Caco-2 (cell line): ENCODE measurements around the gene GBP5. TPM values are rescaled to one million over a fixed set of nuclear protein-coding genes. Genes with fewer than 3 reads are reported as not detected.

ENCODE experiments used
- BruUV-seq: library from RNA; stranded (reverse); fragments of 400-500 nt; replicated peaks from 2 replicates; lab custom pipeline; 2021; lab: Mats Ljungman, UMichigan
- CTCF ChIA-PET: fragments of 300-600 bp; sonication (Branson Sonifier 250); formaldehyde crosslinking; loops from one replicate; lab custom pipeline; 2022; ENCODE audit warnings: antibody characterized with exemption; lab: Charles Lee
- POLR2A ChIA-PET: fragments of 300-600 bp; sonication (Branson Sonifier 250); formaldehyde crosslinking; loops from one replicate; lab custom pipeline; 2022; ENCODE audit warnings: antibody characterized with exemption; lab: Charles Lee
- DNase-seq, 2 experiments: peaks; one replicate each; pipeline versions ENCODE4 v3.0.0 to v3.0.0-alpha.2; 2020 to 2022
- H3K27me3 ChIP-seq: replicated peaks from 2 replicates; pipeline ENCODE4 v1.6.0; 2011; ENCODE audit warnings: low read length; ENCODE audit not compliant: control insufficient read depth, insufficient read depth
- H3K36me3 ChIP-seq: 2 replicates; pipeline ENCODE4 v1.5.1; 2011; ENCODE audit warnings: low read length; ENCODE audit not compliant: control insufficient read depth, insufficient read depth
- H3K4me1 ChIP-seq: fragments of 250-450 bp; sonication (Bioruptor Pico); 2 replicates; pipeline ENCODE4 v1.5.1; 2020; ENCODE audit warnings: mild to moderate bottlenecking
- H3K4me3 ChIP-seq: 2 replicates; pipeline ENCODE4 v1.5.1; 2011; ENCODE audit warnings: low read depth, mild to moderate bottlenecking, control low read depth, low read length
- H3K9me3 ChIP-seq: fragments of 250-450 bp; sonication (Bioruptor Pico); 2 replicates; pipeline ENCODE4 v1.5.1; 2020; ENCODE audit warnings: mild to moderate bottlenecking, moderate library complexity
- H3K27ac Mint-ChIP-seq: one replicate; pipeline ENCODE4 v1.8.0; 2022; ENCODE audit warnings: mixed read lengths; ENCODE audit not compliant: unreplicated experiment
- H3K27me3 Mint-ChIP-seq: one replicate; pipeline ENCODE4 v1.8.0; 2022; ENCODE audit warnings: mixed read lengths; ENCODE audit not compliant: insufficient read depth, unreplicated experiment
- H3K36me3 Mint-ChIP-seq: one replicate; pipeline ENCODE4 v1.8.0; 2022; ENCODE audit warnings: mild to moderate bottlenecking, mixed read lengths; ENCODE audit not compliant: insufficient read depth, unreplicated experiment
- H3K4me1 Mint-ChIP-seq: one replicate; pipeline ENCODE4 v1.8.0; 2022; ENCODE audit warnings: low read depth, mixed read lengths; ENCODE audit not compliant: unreplicated experiment
- H3K4me3 Mint-ChIP-seq: one replicate; pipeline ENCODE4 v1.8.0; 2022; ENCODE audit warnings: mild to moderate bottlenecking, moderate library complexity, mixed read lengths; ENCODE audit not compliant: unreplicated experiment
- H3K9me3 Mint-ChIP-seq: one replicate; pipeline ENCODE4 v1.8.0; 2022; ENCODE audit warnings: mixed read lengths; ENCODE audit not compliant: unreplicated experiment
- intact Hi-C: fragments of 100-400 bp; cut with micrococcal nuclease; formaldehyde crosslinking; loops from one replicate; pipeline ENCODE4 v1.10.0; 2022; ENCODE audit not compliant: unreplicated experiment
- total RNA-seq: library from RNA; stranded (reverse); gene quantifications from 2 replicates; pipeline ENCODE4 v1.2.3, GENCODE V29; 2022
- TF ChIP-seq, protein P1 (sequence below), 2 experiments: fragments of 200-600 bp in 1 of 2; IDR thresholded peaks; 1 replicate in 1 of 2; 2 replicates in 1 of 2; pipeline versions ENCODE4 v1.5.1 to v1.8.0; 2011 to 2022; ENCODE audit warnings: antibody characterized with exemption in 1 of 2, control low read depth in 1 of 2, inconsistent platforms in 1 of 2, low read depth in 1 of 2, low read length in 1 of 2, mild to moderate bottlenecking in 1 of 2, moderate library complexity in 1 of 2; ENCODE audit not compliant: insufficient read depth in 1 of 2, severe bottlenecking in 1 of 2, unreplicated experiment in 1 of 2

The GBP5 gene
- total RNA-seq, 1 experiment from 2014 or later: not detected

- H3K27me3 ChIP-seq: no peaks in the 10 kb centered on the region
- no peak for DNase-seq
- no peak overlapping the region for H3K4me3 ChIP-seq
- no peaks in the 10 kb centered on the region for H3K36me3 ChIP-seq
- Mint-ChIP-seq H3K9me3 (no peaks in the 10 kb centered on the region), H3K36me3 (no peaks in the 10 kb centered on the region), H3K4me3 (no peak overlapping the region), H3K27ac (no peak overlapping the region), H3K27me3 (no peaks in the 10 kb centered on the region), H3K4me1 (no peaks in the 10 kb centered on the region)
- POLR2A ChIA-PET: no interaction called here
- TF ChIP-seq, protein P1, sequence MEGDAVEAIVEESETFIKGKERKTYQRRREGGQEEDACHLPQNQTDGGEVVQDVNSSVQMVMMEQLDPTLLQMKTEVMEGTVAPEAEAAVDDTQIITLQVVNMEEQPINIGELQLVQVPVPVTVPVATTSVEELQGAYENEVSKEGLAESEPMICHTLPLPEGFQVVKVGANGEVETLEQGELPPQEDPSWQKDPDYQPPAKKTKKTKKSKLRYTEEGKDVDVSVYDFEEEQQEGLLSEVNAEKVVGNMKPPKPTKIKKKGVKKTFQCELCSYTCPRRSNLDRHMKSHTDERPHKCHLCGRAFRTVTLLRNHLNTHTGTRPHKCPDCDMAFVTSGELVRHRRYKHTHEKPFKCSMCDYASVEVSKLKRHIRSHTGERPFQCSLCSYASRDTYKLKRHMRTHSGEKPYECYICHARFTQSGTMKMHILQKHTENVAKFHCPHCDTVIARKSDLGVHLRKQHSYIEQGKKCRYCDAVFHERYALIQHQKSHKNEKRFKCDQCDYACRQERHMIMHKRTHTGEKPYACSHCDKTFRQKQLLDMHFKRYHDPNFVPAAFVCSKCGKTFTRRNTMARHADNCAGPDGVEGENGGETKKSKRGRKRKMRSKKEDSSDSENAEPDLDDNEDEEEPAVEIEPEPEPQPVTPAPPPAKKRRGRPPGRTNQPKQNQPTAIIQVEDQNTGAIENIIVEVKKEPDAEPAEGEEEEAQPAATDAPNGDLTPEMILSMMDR (IDR thresholded peaks at IDR 0.05; ENCODE audit: insufficient read depth in 1 of 2, low read depth in 1 of 2, low read length in 1 of 2, severe bottlenecking in 1 of 2, unreplicated experiment in 1 of 2): no peak
- BruUV-seq: no TSS peak
- no peaks in the 10 kb centered on the region for H3K4me1 ChIP-seq
- no peaks in the 10 kb centered on the region for H3K9me3 ChIP-seq
- intact Hi-C loops: no loop called here
- CTCF ChIA-PET: no interaction called here
Observed at GRCh38 chr1:89254658-89255287, 17.9 kb downstream of the GBP5 start.

DNA sequence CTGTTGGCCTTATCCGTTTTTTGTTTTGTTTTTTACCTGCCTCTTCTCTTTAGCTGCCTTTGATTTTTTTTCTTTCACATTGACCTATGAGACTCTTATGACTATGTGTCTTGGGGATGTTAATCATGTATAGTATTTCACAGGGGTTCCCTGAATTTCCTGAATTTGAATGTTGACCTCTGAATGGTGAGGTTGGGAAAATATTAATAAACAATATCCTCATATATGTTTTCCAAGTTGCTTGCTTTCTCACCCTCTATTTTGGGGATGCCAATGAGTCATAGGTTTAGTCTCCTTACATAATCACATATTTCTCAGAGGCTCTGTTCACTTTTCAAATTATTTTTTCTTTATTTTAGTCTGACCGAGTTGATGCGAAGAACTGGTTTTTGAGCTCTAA, 29.6 kb downstream of the GBP5 start:
- H3K27me3 Mint-ChIP-seq: peaks cover 13% of the 10 kb centered on the region
- no peaks in the 10 kb centered on the region for H3K4me1 Mint-ChIP-seq
- H3K27ac Mint-ChIP-seq: no peak overlapping the region
- POLR2A ChIA-PET: no interaction called here
- H3K4me3 ChIP-seq: no peak overlapping the region
- TF ChIP-seq, protein P1 (IDR thresholded peaks at IDR 0.05; ENCODE audit: insufficient read depth in 1 of 2, low read depth in 1 of 2, low read length in 1 of 2, severe bottlenecking in 1 of 2, unreplicated experiment in 1 of 2): no peak
- no peaks in the 10 kb centered on the region for H3K36me3 Mint-ChIP-seq
- no peaks in the 10 kb centered on the region for H3K9me3 Mint-ChIP-seq
- H3K27me3 ChIP-seq: no peaks in the 10 kb centered on the region
- no peak for DNase-seq
- intact Hi-C loops: no loop called here
- H3K9me3 ChIP-seq: no peaks in the 10 kb centered on the region
- H3K36me3 ChIP-seq: no peaks in the 10 kb centered on the region
- CTCF ChIA-PET: no interaction called here
- H3K4me1 ChIP-seq: no peaks in the 10 kb centered on the region
- no peak overlapping the region for H3K4me3 Mint-ChIP-seq
- BruUV-seq: no TSS peak

Other genes starting within 250 kb of the GBP5 start
- gene GBP3, start 250.0 kb downstream of the GBP5 start, total RNA-seq: 0.48 and 0.91 TPM in 2 replicates
- 0.36 and 0.51 TPM in 2 replicates for gene GBP1, start 207.7 kb downstream of the GBP5 start, total RNA-seq
- 0.23 TPM in 1 of 2 replicates, not detected in the other for gene GBP2, start 146.7 kb downstream of the GBP5 start, total RNA-seq
- not detected in 2 replicates for gene GBP7, start 96.9 kb downstream of the GBP5 start, total RNA-seq
- not detected in 2 replicates for gene GBP4, start 73.9 kb downstream of the GBP5 start, total RNA-seq
- gene GBP6, start 91.2 kb upstream of the GBP5 start, total RNA-seq: not detected in 2 replicates